GM18517 (cell line): ENCODE measurements around the gene TBC1D9.

Source experiments
- ATAC-seq: cut with Tn5 transposase; IDR thresholded peaks from one replicate; pipeline ENCODE4 v1.9.1; 2021; ENCODE audit warnings: mild to moderate bottlenecking, moderate library complexity; ENCODE audit not compliant: unreplicated experiment

Gene TBC1D9

DNA sequence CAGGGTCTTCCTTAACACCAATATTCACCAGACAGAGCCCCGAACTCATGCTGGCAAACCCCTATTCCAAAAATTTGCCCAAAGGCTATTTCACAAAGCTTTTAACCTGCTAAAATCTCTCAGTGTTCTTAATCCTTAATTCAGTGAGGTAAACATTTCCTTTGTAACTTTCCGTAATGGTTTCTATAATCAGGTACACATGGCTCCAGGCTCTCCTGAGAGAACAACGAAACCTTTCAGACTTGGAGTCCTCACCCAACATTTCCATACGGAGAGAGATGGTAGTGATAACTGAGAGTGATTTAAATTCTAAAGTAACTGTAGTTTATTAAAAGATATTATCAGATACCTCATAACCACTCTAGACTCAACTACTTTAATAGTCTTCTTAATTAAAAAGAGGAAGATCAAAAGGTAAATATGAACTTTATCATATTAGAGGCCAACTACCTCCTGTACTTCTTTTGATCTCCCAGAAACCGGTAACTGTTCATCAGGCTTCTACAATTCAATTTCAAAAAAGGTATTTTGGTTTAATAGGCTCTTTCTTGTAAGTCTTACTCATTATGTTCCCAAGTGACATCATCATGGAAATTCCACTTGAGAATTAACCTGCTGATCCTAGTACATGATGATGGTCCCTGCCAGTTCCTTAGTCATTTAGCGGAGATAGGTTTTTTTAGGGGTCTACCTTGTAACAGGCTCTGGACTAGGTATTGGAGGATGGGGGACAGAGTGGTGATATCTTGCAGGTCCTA is 96.1 kb downstream of the TBC1D9 start:
- ATAC-seq = no peak

DNA sequence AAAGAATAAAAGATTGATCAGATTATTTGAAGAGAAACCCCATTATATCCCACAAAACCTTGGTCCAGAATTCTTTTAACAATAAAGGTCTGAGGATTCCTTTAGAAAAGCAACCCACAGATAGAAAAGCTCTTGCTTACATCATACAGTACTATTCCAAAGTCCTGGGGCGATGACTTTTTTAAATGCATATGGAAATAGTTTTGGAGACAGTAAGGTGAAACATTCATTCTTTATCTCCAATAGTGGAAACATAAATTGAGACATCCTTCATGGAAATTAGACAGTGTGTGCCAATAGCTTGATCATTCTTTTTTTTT is 101.7 kb downstream of the TBC1D9 start:
- no peak for ATAC-seq

DNA sequence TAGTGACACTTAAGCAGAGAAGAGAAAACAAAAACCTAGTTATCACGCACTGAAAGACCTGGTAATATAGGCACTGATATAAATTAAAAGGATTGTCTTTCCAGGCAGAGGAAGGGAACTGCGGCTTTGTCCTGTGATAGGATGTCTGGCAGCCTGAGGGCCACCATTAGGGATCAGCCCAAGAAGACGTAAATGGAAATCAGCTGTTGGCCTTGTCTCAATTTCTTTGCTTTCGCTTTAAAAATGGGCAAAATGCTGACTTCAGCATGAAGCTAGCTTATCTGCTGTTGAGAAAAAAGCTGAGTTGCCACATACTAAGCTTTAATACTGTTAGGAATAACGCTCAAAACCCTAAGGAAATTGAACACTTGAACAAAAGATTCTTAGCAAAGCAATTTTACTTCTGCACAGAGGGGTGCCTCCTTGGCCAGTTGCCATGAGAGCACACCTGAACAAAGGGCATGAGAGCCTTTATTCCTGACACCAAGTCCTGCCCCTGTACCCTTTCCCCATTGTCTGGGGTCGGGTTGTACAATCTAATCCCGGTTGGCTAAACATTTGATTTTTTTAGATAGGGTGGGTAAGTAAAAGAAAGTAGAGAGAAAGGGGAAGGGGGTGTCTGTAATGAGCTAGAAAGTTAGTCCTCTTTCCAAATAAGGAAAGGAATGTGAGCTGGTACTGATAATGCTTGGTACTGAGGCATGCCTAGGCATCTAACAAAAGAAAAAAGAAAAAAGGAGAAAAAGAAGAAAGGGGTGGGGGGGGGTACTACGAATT is 102.3 kb downstream of the TBC1D9 start:
- no peak for ATAC-seq

DNA sequence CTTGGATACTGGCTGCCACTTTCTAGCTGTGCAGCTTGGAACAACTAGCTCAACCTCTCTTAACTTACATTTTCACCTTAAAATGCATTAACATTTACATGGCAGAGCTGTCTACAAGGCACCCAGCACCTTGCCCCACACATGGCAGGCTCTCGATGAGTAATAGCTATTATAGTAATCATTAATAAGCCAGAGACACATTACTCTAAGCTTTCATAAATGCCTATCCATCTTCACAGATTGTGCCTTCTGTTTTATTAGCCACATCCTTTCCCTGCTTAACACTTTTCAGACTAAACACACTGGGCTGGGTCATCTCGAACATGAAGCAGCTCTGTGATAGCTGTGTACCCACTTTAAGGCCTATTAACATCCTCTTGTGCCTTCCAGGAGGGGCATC is 103.6 kb downstream of the TBC1D9 start:
- no peak for ATAC-seq

DNA sequence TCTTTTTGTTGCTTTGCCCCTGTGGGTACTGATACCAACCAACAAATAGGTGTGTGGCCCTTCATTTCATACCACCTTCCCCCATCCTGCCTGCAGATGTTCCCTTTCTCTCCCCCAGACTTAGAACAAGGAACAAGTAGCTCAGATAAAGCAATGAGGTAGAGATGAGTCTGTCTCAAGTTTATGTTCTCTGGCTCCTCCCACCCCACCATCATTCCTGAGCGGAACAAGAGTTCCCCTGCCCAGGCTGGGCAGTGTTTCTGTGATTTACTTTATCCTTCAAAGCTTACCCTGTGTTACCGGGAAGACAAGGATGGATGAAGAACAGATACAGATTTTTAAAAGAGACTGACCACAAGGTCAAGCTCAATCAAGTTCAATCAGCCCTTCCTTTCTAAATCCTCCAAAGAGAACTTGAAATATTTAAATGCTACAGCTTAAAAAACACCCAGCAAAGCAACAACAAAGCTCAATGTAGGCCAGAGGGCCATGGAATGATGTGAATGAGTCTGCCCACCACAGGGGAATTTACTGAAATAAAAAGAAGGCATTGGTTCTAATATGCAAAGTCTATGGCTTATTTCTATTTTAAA is 107.4 kb downstream of the TBC1D9 start:
- ATAC-seq = no peak

DNA sequence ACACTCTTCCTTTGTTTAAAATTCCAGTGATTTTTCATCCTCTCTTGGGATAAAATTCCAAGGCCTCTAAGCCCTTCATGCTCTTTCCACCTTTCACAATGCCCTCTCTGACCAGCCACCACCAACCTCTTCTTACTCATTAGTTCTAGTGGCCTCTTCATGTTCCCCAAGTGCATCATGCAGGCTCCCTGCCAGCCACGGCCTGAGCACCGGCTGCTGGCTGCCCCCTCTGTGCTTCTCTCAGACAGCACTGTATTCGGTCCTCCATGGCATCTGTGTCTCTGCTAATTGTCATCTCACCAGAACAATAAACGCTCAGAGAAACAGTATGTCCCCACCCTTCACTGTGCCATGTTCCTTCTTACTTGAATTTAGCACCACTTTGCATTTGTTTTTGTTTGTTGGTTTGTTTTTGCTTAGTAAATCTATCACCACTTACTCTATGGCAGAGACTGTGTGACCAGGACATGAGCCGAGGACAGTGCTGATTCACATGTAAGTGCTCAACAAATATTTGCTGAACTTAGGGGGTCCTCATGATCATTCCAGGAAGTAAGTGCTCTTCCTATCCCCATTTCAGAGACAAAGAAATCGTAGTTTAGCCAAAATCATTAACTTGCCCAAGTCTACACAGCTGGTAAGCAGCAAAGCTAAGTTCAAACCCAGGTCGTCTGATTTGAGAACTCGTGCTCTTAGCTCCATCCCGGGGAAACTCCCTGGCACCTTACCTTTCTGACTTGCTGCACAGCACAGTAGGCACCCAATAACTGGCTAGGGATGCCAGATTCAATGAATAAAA is 110.4 kb downstream of the TBC1D9 start:
- no peak for ATAC-seq

DNA sequence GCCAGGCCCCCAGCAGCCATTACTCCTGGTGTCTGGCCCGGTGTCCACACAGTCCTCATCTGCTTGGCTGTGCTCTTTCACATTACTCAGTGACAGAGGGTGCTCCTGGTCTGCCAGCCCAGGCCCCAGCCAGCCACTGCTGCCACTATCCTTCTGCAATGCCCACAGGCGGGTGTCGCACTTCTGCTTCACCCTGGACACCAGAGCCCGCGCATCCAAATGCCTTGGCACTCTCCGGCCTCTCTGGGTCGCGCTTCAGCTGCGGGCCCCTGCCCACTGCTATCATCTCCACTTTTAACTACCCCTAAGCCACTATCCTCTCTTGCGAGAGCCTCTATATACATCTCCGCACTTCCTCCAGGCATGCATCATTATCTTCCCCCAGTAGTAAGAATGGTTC is 111.0 kb downstream of the TBC1D9 start:
- ATAC-seq = no peak

DNA sequence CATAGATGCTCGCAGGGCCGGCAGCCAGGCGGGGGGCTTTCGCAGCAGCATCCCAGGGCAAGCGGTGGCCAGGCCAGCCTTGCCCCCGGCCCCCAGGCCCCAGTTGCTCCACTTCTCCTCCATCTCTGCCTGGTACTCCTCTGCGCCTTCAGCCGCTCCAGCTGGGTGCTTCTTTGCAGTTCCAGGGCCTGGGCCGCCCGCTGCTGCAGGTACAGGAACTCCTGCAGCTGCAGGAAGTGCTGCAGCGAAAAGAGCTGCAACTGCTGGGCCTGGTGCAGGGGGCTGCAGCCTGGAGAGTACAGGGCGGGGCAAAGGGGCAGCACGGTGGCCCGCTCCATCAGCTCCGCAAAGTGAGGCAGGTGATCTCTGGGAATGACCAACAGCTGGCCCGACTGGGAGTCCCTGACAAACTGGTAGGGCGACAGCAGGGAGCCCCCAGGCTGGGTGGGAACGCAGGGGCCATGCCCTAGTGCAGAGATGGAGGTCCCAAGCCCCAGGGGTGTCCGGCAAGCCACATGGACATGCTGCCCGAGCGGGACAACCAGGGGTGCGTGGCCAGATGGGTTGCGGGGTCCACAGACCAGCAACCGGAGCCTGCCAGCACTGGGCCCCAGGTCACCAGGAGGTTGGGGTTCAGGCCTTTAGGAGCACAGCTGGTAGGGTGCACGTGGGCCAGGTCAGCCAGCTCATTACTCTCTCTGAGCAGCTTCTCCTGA is 111.6 kb downstream of the TBC1D9 start:
- no peak for ATAC-seq

DNA sequence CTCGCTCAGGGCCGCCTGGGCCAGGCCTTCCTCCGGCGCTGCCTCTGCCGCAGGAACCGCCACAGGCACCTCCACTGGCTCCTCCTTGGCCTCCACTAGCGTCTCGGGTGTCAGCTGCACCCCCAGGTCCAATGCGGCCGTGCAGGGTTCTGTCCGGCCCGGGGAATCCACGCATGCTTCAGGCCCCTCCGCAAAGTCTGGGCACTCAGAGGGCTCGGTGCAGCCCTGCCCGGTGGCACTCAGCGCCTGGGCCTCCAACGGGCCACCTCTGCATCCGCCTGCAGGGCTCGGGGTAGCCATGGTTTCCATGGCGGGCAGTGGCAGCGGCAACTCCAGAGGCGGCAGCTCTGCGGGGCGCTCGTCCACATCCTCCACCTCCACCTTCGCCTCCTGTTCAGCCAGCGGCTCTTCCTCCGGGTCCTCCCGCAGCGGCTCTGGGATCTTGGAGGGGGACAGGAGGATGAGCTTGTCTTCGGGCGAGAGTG is 112.6 kb downstream of the TBC1D9 start:
- no peak for ATAC-seq

DNA sequence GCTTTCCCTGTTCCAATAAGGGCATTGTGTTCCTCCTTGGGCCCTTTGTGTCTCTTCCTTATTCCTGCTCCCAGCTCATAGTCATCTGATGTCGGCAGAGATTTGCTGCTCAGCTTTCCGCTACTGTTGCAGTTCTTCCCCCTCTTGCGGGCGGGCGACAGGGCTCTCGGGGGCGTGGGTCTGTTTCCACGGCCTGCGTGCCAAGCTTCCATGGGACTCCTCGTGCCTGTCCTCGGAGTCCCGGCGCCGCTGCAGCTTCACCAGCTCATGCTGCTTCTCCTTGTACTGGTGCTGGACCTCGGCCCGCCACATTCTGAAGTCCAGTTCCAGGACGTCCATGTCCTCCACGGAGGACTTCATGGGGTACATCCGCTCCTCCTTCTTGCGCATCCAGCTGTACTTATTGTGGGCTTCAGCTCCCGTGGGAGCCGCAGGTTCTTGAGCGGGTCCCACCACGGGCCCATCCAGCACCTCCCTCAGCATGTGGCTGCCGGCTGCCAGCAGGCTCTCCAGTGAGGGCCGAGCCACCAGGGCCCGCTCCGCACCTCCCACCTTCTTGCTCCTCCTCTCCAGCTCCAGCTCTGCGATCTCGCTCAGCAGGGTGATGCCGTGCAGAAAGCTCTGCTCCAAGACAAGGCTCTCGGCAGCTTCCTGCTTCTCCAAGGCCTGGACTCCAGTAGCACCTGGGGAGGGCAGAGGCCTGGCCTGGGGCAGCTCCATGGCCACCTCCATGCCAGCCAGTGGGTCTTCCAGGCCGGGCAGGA is 113.3 kb downstream of the TBC1D9 start:
- no peak for ATAC-seq

DNA sequence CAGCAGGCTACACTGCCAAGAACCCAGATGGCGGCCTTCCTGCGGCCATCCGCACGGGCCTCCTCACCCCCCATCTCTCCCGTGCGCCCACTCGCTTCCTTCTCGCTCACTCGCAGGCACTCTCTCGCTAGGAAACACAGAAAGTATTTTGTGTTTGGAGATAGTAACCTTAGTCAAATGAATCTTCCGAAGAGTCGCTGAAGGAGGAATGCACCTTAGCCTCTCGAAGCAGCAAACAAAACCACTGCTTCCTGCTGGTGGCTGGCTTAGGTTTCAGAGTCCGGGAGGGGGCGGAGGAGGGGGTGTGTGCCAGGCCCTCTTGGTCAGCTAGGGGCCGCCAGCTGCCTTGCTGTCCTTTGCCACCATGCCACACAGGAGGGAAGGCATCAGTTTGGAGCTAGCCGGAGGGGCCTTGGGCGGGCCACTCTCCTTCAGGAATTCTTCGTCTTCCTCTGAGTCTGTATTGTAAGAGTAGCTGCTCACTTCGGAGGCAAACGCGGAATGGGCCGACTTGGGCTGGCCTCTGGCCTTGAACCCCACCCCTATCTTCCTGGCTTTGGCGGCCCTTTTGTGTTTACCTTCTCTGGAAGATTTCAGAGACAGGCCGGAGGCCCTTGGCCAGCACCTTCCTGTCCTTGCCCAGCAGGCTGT is 114.3 kb downstream of the TBC1D9 start:
- ATAC-seq = no peak

DNA sequence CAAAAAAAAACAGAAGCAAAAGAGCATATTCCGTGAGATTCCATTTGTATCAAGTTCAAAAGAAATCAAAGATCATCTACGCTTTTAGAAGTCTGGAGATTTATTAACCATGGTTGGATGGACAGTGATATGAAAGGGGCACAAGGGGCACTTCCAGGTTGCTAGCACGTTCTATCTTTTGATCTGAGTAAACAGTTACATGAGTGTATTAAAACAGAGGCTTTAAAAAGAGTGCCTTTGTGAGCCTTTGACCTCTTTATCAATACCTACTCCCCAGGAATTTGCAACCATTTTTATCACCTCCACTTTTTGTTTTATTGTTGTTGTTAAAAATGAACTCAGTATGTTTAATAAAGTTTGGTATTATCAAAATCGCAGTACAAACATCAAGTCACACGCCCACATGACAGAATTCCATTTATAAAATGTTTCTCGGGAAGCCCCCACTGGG is 115.1 kb downstream of the TBC1D9 start:
- ATAC-seq = no peak

DNA sequence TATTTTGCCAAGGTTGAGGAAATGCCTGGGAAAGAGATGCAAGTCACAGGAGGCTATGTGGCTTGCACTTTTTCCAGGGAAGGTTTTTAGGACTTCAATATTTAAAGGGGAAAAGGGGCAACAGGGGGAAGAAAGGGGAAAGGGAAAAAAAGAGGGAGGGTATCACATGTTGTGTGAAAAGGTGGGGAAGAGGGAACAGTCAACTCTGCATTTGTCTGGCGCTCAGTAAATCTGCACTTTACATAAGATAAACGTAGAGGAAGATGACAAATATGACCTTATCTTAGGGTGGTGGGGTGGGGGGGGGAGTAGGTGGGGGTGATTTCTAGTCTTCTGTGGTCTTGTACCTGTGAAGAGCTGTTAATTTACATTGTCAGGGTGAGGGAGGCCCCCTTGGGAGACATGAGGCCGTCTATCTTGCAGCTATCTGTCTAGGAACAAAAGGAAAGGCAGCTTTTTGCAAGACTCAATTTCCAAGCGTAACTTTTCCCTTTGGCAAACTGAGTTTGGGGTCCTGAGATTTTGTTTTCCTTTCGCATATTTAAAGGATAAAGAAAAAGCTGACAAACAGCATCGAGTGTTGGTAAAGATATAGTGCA is 115.9 kb downstream of the TBC1D9 start:
- no peak for ATAC-seq

DNA sequence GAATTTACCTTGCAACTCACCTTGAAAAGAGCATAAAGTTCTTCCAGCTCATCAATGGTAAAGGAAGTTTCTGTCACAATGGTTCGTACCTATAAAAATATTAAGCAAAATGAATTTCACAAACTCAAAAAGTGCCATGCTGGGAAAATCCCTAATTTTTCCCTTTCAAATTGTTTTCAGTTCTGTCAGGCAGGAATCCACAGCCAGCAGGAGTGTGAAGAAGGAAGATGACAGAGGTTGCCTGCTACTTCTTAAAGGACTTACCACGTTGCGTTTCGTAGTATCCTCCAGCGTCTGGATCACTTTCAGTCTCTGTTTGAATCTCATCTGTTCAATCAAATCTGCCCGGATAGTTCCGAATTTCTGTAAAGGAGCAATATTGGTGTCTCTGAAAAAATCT is 117.1 kb downstream of the TBC1D9 start:
- ATAC-seq = no peak

DNA sequence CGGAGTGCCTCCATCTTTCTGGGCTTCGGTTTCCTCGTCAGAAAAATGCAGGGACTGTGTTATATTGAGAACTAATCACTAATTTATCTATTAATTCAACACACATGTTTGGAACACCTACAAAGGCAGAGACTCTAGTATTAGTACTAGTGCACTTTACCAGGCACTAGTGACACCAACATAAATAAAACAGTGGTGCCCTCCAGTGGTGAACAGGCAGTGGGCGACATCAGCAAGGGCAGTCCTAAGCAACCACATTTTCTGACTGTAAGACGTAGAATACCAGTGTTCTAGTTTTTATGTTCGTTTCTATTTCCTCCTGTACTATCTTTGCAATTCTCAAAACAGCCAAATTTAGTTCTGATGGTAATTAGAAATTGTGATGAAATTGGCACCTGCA is 118.3 kb downstream of the TBC1D9 start:
- no peak for ATAC-seq

DNA sequence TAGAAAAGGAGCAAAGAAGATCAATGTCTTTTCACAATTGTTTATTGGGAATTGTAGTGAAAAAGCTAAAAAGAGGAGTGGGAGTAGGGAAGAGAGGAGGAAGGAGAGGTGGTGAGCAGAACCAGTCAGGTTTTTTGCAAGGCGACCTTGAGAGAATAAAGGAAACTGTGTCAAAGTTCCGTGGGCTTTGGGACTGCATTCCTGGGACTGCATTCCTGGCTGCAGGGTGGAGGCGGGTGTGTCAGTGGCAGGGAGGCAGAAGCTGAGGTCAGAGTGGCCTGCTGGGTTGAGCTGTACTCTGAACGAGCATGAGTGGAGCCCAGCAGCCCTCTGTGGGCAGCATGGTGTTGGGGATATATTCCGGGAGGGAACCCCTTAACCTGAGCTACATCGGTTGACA is 120.6 kb downstream of the TBC1D9 start:
- ATAC-seq = no peak

DNA sequence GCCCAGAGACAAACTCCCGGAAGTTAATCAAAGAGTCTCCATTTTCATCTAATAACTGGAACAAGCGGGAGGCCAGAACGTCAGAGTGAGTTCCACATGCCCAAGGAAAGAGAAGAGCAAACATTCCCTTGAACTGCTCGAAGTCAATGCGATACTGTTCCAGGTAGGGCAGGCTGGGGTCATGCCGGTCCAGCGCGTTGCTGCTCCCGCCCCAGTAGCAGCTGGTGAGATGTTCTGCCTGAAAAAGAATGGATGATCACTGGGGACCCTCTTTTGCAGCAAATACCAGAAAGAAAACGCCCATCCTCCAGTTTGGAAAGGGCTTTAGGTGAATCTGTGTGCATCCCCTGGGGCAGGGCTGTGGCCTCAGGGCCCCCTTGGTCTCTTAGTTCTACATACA is 122.2 kb downstream of the TBC1D9 start:
- no peak for ATAC-seq

DNA sequence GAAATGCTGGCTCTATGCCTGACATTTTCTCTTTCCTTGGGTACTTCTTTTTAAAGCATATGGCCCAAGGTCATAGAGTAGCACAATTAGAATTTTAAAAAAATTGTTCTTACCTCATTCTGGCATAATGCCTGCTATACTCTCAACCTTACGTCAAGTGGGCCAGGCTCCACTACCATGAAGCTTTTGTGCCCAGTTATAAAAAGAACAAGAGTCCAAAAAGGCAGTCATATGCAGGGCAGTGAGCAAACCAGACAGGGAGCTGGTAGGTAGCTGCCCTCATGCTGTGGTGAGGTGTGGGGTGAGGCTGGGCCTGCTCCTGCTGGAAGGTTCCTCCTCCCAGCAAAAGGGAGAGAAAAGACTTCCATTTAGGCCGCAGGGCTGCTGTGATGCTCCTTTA is 123.1 kb downstream of the TBC1D9 start:
- ATAC-seq = no peak

DNA sequence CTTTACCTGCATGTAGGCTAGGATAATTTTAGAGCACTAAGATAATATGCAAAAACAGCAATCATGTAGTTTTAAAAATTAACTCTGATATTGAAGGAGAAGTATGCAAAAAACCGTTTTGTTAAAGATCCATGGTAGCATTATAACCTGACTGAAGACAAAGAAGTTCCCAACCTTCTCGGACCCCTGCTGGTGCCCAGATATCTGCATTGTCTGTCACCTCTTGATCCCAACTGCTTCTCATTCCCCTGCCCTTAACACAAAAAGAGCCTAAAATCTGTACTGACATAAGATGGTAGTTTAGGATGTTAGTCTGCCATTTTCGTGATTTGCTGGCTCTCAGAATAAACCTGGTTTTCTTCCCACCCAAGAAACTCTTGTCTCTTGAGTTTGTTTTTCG is 125.9 kb downstream of the TBC1D9 start:
- no peak for ATAC-seq
